Esophagus squamous epithelium (tissue), 4 donors: ENCODE data around the gene PRIM2.

Source experiments
- CTCF ChIP-seq, 6 experiments: fragments of 450-650 bp in 4 of 6; fragments of 200-600 bp in 2 of 6; sonication (generic) in 2 of 6; IDR thresholded peaks; one replicate each; pipeline ENCODE4 v1.5.1; 2016 to 2019; ENCODE audit warnings: antibody characterized with exemption in 6 of 6, mild to moderate bottlenecking in 4 of 6, moderate library complexity in 4 of 6
- POLR2A ChIP-seq, 4 donors: fragments of 450-650 bp; IDR thresholded peaks; one replicate each; pipeline ENCODE4 v1.6.1; 2017; ENCODE audit warnings: antibody characterized with exemption in 4 of 4, mild to moderate bottlenecking in 4 of 4, moderate library complexity in 3 of 4

- TF ChIP-seq CTCF (IDR thresholded peaks at IDR 0.05), result no peak
- no peak for TF ChIP-seq POLR2A (IDR thresholded peaks at IDR 0.05)
Observed at GRCh38 chr6:57435475-57436160, 118.2 kb downstream of the PRIM2 start.
